HG03378 (cell line): ENCODE results near the gene CYB561A3.
"Not testable (repeated sequence)": the region's sequence is repeated elsewhere in the genome, so short reads cannot be mapped to it uniquely, and the experiment has no call there.

Experiments used
- ATAC-seq: cut with Tn5 transposase; IDR thresholded peaks from one replicate; pipeline ENCODE4 v1.9.1; 2021; ENCODE audit warnings: mild to moderate bottlenecking, moderate library complexity; ENCODE audit not compliant: unreplicated experiment

The CYB561A3 gene

GRCh38 chr11:61361741-61362541 is at the start of gene CYB561A3, which contains the start of gene TMEM138:
TSS of gene CYB561A3 (minus strand) at chr11:61361882. CDS start at chr11:61356713, 5,169 bp downstream.
TSS of gene TMEM138 (plus strand) at chr11:61362374. CDS start at chr11:61364391, 2,017 bp downstream.
- peak; percentile 73 for ATAC-seq

- no peak for ATAC-seq
Measured at GRCh38 chr11:61406991-61407728, 45.5 kb upstream of the CYB561A3 start.

GRCh38 chr11:61406067-61406466 is 44.4 kb upstream of the CYB561A3 start:
- ATAC-seq, result no peak

- ATAC-seq, result no peak
Measured at GRCh38 chr11:61404641-61405040, 43.0 kb upstream of the CYB561A3 start.

- no peak for ATAC-seq
Measured at GRCh38 chr11:61404103-61404502, 42.4 kb upstream of the CYB561A3 start.

- no peak for ATAC-seq
Measured at GRCh38 chr11:61403658-61404057, 42.0 kb upstream of the CYB561A3 start.

- no peak for ATAC-seq
Measured at GRCh38 chr11:61401573-61401972, 39.9 kb upstream of the CYB561A3 start.

- no peak for ATAC-seq
Measured at GRCh38 chr11:61401173-61401572, 39.5 kb upstream of the CYB561A3 start.

- ATAC-seq, result no peak
Measured at GRCh38 chr11:61392981-61393595, 31.4 kb upstream of the CYB561A3 start.

- no peak for ATAC-seq
Measured at GRCh38 chr11:61390161-61390560, 28.5 kb upstream of the CYB561A3 start.

GRCh38 chr11:61384271-61385242 is 22.9 kb upstream of the CYB561A3 start:
- no peak for ATAC-seq

- not testable (repeated sequence) for ATAC-seq
Measured at GRCh38 chr11:61383859-61384258, 22.2 kb upstream of the CYB561A3 start.

GRCh38 chr11:61380884-61381283 is 19.2 kb upstream of the CYB561A3 start:
- no peak for ATAC-seq

- ATAC-seq, result no peak
Measured at GRCh38 chr11:61378713-61379313, 17.1 kb upstream of the CYB561A3 start.

- no peak for ATAC-seq
Measured at GRCh38 chr11:61377461-61378160, 15.9 kb upstream of the CYB561A3 start.

- ATAC-seq, result no peak
Measured at GRCh38 chr11:61375761-61376108, 14.1 kb upstream of the CYB561A3 start.

- no peak for ATAC-seq
Measured at GRCh38 chr11:61372659-61373420, 11.2 kb upstream of the CYB561A3 start.

- ATAC-seq, result no peak
Measured at GRCh38 chr11:61370349-61371005, 8.8 kb upstream of the CYB561A3 start.
